KMS-11 (cell line): ENCODE data around the gene CNN3.

ENCODE experiments used
- H2AFZ ChIP-seq: fragments of 200-600 bp; sonication (generic); 2 replicates; pipeline ENCODE4 v1.6.1; 2016; ENCODE audit warnings: antibody characterized with exemption, mixed run types, low read depth
- H3K27ac ChIP-seq: fragments of 200-600 bp; sonication (generic); 2 replicates; pipeline ENCODE4 v1.6.1; 2016; ENCODE audit warnings: mild to moderate bottlenecking, mixed run types
- H3K27me3 ChIP-seq: fragments of 200-600 bp; sonication (generic); 2 replicates; pipeline ENCODE4 v1.6.1; 2017; ENCODE audit warnings: mild to moderate bottlenecking, low read depth, mixed run types, moderate library complexity; ENCODE audit not compliant: insufficient read depth
- H3K36me3 ChIP-seq: fragments of 200-600 bp; sonication (generic); 2 replicates; pipeline ENCODE4 v1.6.1; 2017; ENCODE audit warnings: mild to moderate bottlenecking, mixed run types; ENCODE audit not compliant: insufficient read depth
- H3K4me1 ChIP-seq: fragments of 200-600 bp; sonication (generic); 2 replicates; pipeline ENCODE4 v1.6.1; 2016; ENCODE audit warnings: mild to moderate bottlenecking, low read depth, mixed run types; ENCODE audit not compliant: poor library complexity, severe bottlenecking
- H3K4me2 ChIP-seq: fragments of 200-600 bp; sonication (generic); 2 replicates; pipeline ENCODE4 v1.7.0; 2016; ENCODE audit warnings: mild to moderate bottlenecking, mixed run types
- H3K4me3 ChIP-seq: fragments of 200-600 bp; sonication (generic); IDR thresholded peaks from 2 replicates; pipeline ENCODE4 v1.6.1; 2017; ENCODE audit warnings: low read depth, low read length, mixed read lengths; ENCODE audit not compliant: insufficient read depth
- H3K79me2 ChIP-seq: fragments of 200-600 bp; sonication (generic); 2 replicates; pipeline ENCODE4 v1.6.1; 2016; ENCODE audit warnings: low read depth, mixed run types; ENCODE audit not compliant: insufficient read depth
- H3K9ac ChIP-seq: fragments of 200-600 bp; sonication (generic); 2 replicates; pipeline ENCODE4 v1.6.1; 2016; ENCODE audit warnings: mild to moderate bottlenecking, mixed run types
- H4K20me1 ChIP-seq: fragments of 200-600 bp; sonication (generic); 2 replicates; pipeline ENCODE4 v1.6.1; 2016; ENCODE audit warnings: mild to moderate bottlenecking, mixed run types; ENCODE audit not compliant: insufficient read depth
- CTCF ChIP-seq: fragments of 200-600 bp; sonication (generic); conservative IDR thresholded peaks from 2 replicates; pipeline ENCODE4 v1.6.1; 2017; ENCODE audit warnings: low read depth, mild to moderate bottlenecking, antibody characterized with exemption, low read length, moderate library complexity, mixed read lengths

Gene CNN3

GRCh38 chr1:94875794-94876193, 51.1 kb downstream of the CNN3 start:
- no peak overlapping the region for H3K4me3 ChIP-seq
- TF ChIP-seq CTCF = no peak
- H3K27ac ChIP-seq = no peak overlapping the region
- no peaks in the 10 kb centered on the region for H4K20me1 ChIP-seq
- no peak overlapping the region for H2AFZ ChIP-seq
- H3K79me2 ChIP-seq = no peaks in the 10 kb centered on the region
- no peaks in the 10 kb centered on the region for H3K36me3 ChIP-seq
- H3K4me1 ChIP-seq = no peaks in the 10 kb centered on the region
- no peak overlapping the region for H3K4me2 ChIP-seq
- H3K9ac ChIP-seq = no peak overlapping the region
- no peaks in the 10 kb centered on the region for H3K27me3 ChIP-seq

- no peaks in the 10 kb centered on the region for H3K79me2 ChIP-seq
- H3K36me3 ChIP-seq = no peaks in the 10 kb centered on the region
- H3K4me3 ChIP-seq = no peak overlapping the region
- no peaks in the 10 kb centered on the region for H3K4me1 ChIP-seq
- no peak for TF ChIP-seq CTCF
- no peaks in the 10 kb centered on the region for H3K27me3 ChIP-seq
- H3K27ac ChIP-seq = no peak overlapping the region
- H2AFZ ChIP-seq = no peak overlapping the region
- no peaks in the 10 kb centered on the region for H4K20me1 ChIP-seq
- no peak overlapping the region for H3K4me2 ChIP-seq
- H3K9ac ChIP-seq = no peak overlapping the region
These were observed 52.5 kb downstream of the CNN3 start for GRCh38 chr1:94874423-94874822.

- Histone ChIP-seq H3K4me3 (no peak overlapping the region), H3K9ac (no peak overlapping the region), H3K4me2 (no peak overlapping the region), H2AFZ (no peak overlapping the region), H3K27ac (no peak overlapping the region), H3K79me2 (no peaks in the 10 kb centered on the region), H3K4me1 (no peaks in the 10 kb centered on the region), H3K36me3 (no peaks in the 10 kb centered on the region), H3K27me3 (no peaks in the 10 kb centered on the region), H4K20me1 (no peaks in the 10 kb centered on the region)
- TF ChIP-seq CTCF = no peak
These were observed 53.2 kb downstream of the CNN3 start for GRCh38 chr1:94873520-94874351.

- H3K27ac ChIP-seq = no peak overlapping the region
- TF ChIP-seq CTCF = no peak
- H3K4me3 ChIP-seq = no peak overlapping the region
- H3K79me2 ChIP-seq = no peaks in the 10 kb centered on the region
- H3K4me1 ChIP-seq = no peaks in the 10 kb centered on the region
- no peak overlapping the region for H3K4me2 ChIP-seq
- H3K36me3 ChIP-seq = no peaks in the 10 kb centered on the region
- H3K27me3 ChIP-seq = no peaks in the 10 kb centered on the region
- no peak overlapping the region for H2AFZ ChIP-seq
- H3K9ac ChIP-seq = no peak overlapping the region
- H4K20me1 ChIP-seq = no peaks in the 10 kb centered on the region
These were observed 54.0 kb downstream of the CNN3 start for GRCh38 chr1:94872771-94873495.
